ENCODE data around the gene TRABD2A.
A peak's percentile ranks its signal among the peaks of the same experiment; 100 is the strongest.
"Not testable (repeated sequence)": the region's sequence is repeated elsewhere in the genome, so short reads cannot be mapped to it uniquely, and the experiment has no call there.

Gene TRABD2A, protein sequence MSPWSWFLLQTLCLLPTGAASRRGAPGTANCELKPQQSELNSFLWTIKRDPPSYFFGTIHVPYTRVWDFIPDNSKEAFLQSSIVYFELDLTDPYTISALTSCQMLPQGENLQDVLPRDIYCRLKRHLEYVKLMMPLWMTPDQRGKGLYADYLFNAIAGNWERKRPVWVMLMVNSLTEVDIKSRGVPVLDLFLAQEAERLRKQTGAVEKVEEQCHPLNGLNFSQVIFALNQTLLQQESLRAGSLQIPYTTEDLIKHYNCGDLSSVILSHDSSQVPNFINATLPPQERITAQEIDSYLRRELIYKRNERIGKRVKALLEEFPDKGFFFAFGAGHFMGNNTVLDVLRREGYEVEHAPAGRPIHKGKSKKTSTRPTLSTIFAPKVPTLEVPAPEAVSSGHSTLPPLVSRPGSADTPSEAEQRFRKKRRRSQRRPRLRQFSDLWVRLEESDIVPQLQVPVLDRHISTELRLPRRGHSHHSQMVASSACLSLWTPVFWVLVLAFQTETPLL

DNA sequence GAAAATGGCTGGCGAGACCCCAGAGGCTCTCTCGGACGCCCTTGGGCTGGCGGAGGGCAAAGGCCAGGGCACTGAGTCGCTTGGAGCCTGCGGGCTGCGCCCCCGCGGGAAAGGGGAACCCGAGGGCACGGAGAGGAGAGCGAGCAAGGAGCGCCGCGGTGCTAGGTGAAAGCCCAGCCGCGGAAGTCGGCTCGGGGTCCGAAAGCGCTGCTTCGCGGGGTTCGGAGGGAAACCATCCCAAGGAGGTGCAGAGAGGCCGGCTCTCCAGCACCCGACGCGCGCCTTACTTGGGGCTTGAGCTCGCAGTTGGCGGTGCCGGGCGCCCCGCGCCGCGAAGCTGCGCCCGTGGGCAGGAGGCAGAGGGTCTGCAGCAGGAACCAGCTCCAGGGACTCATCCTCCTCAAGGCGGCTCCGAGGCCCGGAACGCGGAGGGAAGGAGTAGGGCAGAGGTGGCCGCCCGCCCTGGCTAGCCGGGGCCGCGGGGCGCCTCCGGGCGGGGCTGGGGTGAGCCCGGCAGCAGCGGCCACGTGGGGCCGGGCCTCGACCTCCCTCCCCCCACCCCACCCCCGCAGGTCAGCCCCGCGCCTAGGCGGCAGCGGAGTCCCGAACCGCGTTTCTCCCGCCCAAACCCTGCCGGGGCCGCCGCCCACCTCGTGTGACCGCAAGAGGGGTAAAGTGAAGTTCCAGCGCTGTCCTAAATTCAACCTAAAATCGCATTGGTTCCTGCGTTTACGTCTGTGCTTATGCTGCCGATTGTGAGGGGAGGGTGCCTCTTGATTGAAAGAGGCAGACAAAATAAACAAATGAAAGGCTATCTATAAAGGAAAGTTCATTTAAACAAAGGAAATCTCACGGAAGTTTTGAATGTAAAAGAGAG is at the start of gene TRABD2A:
Gene TRABD2A, minus strand, starts transcription at position 440 of the 877 bp plus-strand sequence. Its CDS starts 45 bp downstream, at position 395.
- peak; percentile 62 for DNase-seq

DNA sequence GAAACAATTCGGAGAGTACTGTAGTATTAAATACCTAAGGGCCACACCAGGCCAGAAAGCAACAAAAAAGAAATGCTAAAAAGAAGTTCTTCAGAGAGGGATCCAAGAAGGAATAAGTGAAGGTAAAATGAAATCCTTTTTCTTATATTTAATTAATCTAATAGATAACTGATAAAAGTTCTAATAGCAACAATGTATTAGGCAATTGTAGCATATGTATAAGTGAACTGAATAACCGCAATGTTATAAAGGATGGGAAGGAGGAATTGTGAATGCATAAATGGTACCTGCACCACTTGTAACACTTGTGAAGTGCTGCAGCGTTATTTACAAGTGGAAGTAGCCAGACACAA is 46.4 kb upstream of the TRABD2A start:
- no peak for DNase-seq

DNA sequence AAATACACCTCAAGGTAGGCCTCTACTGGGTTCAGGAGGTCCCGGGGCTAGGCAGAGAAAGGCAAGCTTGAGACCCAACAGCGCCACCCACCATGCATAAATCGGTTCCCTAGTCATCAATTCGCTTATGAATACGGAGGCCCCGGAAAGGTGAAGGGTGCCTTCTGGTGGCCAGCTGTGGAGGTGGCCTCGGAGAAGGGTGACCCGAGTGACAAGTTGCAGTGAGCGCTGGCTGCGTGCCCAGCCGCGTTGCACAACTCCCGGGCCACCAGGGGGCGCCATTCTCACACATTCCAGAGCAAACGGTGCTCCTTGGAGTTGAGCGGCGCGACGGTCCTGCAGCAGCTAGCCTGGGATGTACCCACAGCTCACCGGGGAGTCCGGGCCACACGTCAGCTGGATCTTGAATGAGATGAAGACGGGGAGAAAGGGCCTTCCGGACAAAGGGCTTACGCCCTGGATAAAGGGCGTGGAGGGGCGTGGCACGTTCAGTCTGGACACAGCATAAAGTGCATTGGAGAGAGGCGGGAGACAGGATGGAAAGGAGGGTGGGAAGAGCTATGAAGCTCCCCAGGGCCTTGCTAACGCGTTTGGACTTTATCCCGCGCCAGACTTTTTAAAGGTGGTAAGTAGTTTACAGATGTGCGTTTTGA is 45.0 kb upstream of the TRABD2A start:
- DNase-seq: peak; percentile 98

DNA sequence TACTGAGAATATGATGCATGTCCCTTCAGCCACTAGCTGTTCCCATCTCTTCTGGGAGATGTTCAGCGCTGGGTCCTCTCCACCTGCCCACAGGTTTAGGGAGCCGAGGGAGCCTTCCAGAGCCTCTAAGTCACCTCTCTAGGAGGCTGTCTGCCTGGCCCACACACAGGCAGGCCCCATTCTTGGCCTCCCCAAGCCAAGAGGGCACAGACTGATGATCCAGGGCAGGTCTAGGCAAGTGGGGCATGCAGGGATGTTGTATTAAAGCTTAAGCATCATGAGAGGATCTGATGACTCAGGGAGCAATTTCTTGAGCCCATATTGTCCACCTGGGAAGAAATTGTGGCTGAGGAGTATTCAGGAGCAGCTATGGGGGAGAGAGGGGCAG is 44.4 kb upstream of the TRABD2A start:
- no peak for DNase-seq

DNA sequence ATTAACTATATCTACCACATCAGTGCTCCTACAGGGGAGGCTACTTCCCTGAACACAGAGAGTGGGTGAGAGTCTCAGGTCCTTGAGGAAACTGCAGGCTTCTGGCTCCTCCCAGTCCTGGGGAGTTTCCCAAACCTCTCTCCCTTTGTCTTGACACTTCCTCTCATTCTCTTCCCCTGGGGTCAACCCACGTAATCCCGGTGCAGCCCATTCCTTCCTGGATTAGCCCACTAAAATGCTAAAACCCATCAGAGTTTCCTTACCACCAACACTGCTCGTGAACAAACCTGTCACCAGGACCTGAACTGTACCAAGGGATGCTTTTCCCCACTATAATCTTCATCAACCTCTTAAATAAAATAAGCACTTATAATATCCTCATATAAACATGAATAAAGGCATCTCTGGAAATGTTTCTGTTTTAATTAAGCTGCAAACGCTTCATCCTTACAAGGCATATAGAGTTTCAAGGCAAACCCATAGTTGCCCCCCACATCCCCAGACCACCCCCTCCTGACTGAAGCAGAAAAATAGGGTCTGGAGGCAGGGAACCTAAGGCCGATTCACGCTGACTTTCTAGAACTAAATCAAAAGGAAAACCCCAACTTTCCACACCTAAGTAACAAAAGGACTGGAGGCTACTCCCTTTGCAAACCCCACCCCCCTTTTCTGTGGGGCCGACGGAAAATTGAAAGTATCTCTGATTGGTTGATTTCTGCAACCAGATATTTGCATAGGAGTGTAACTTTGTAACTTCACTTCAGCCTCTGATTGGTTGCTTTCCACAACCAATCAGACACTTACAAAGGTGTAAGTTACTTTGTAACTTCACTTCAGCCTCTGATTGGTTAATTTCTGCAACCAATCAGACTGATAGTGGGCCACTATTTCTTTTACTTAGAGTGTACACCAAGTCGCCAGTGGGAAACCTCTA is 43.6 kb upstream of the TRABD2A start:
- peak; percentile 80 for DNase-seq

DNA sequence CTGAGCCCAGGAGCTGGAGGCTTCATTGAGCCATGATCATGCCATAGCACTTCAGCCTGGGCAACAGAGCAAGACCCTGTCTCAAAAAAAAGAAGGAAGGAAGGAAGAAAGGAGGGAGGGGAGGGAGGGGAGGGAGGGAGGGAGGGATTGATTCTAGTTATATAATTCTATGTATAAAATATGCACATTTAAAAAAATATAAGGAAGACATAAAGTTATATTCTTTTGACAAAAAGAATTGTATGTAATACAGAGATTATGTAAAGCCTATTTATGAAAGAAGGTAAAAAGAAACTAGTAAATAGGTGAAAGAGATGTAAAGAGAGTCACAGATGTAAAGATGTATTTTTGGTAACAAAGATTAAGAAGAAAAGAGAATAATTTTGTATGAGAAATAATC is 42.1 kb upstream of the TRABD2A start:
- DNase-seq: no peak

DNA sequence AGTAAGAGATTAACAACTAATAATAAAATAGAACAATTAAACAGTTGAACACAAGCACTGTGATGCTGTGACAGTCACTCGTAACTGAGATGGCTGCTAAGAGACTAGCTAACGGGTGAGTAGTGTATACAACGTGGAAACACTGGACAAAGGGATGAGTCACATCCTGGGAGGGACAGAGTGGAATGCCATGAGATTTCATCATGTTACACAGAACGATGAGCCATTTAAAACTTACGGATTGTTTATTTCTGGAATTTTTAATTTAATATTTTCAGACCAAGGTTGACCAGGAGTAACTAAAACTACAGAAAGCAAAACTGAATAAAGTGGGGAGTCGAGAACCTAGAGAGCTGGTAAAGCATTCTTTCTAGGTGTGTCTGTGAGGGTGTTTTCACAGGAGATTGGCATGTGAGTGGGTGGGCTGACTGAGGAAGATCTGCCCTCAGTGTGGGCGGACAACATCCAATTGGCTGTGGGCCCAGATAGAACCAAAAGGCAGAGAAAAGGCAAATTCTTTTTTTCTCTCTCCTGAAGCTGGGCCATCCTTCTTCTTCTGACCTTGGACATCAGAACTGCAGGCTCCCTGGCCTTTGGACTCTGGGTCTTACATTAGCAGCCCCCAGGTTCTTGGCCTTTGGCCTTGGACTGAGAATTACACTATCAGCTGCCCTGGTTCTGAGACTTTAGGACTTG is 39.1 kb upstream of the TRABD2A start:
- DNase-seq: peak; percentile 21

DNA sequence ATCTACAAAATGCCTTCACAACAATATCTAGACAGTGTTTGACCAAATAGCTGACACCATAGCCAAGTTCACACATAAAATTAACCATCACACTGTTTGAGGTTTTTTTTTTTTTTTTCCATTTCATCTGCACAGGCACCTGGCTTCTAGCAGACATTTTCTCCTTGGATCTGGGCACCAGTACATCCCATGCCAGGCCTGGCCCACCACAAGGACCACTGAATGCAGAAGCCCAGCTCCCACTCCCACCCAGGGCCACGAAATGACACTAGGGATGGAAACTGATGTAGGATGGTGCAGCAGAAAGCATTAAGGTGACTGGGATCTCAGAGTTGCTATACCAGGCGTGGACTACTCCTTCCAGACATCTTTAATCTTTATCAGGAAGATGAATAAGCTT is 37.5 kb upstream of the TRABD2A start:
- DNase-seq: no peak

DNA sequence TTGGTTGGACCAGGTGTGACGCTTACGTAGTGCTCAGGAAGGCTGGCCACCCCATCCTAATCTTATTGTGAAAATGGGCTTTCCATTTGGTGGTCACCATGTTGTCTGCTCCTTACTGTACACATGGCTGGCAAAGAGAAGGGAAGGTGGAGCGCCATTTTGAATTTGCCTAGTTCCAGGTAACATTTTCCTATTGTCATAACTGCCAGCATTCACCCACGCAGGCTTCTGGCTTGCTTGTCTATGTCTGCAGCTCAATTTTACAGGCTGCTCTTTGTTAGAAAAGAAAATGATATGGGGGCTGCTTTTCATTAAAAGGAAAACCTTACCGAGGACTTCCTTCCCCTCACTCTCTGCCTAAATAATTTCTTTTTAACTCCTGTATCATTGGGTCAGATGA is 36.9 kb upstream of the TRABD2A start:
- DNase-seq: not testable (repeated sequence)

DNA sequence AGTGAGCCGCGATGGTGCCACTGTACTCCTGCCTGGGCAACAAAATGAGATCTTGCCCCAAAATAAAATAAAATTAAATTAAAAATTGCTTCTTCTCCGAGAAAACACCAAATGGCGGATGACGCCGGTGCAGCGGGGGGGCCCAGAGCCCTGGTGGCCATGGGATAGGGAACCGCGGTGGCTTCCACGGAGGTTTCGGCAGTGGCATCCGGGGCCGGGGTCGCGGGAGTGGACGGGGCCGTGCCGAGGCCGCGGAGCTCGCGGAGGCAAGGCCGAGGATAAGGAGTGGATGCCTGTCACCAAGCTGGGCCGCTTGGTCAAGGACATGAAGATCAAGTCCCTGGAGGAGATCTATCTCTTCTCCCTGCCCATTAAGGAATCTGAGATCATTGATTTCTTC is 34.8 kb upstream of the TRABD2A start:
- DNase-seq: not testable (repeated sequence)

DNA sequence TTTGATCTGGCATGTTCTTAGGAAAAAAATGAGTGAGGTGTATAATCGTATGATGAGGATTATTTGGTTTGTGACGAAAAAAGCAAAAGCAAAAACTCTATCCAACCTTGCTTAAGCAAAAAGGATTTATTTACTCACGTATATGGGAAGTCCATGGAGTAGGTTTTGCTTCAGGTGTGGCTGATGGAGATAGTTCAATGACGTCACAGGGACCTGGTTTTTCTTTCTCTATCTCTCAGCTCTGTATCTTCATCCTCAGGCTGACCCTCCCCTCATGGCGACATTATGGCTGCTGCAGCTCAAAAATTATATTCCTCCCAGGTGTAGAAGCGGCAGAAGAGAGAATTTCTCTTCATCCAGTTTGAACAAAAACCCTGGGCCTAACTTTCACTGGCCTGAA is 33.5 kb upstream of the TRABD2A start:
- no peak for DNase-seq

DNA sequence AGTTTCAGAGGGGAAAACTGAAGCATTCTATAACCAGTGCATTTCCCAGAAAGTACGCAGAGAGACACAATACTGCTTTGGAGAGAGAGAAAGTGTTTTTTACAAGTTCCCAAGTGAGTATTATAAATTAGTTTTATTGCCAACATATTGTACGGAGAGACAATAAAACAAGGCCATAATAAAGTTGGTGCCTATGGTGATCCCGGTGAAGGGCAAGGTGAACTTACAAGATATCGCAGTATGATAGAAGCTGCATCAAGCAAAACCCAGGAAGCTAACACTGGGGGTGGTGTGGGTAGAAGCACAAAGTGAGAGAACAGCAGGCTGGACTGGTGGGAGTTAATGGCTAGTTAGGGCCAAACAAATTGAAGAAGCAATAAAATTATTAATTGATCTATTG is 32.1 kb upstream of the TRABD2A start:
- no peak for DNase-seq

DNA sequence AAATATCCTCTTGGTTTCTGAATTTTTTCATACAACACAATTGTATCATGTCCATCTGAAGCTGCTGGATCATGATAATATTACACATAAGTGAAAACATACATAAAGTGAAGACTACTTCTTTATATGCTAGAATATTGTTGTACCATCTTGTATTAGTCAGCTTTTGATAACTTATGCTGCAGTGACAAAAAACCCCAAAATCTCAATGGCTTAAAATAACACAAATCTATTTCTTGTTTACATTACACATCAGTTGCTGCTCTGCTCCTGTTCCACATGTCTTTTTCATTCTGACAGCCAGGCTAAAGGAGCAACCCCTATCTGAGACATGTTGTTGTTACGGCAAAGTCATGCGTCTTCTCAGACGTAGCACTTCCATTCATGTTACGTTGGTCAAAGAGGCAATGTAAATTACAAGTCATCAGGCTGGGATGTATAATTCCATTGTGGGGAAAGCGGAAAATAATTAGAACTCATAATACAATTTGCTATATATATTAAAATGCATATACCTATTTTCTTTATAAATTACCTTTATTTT is 30.3 kb upstream of the TRABD2A start:
- no peak for DNase-seq

DNA sequence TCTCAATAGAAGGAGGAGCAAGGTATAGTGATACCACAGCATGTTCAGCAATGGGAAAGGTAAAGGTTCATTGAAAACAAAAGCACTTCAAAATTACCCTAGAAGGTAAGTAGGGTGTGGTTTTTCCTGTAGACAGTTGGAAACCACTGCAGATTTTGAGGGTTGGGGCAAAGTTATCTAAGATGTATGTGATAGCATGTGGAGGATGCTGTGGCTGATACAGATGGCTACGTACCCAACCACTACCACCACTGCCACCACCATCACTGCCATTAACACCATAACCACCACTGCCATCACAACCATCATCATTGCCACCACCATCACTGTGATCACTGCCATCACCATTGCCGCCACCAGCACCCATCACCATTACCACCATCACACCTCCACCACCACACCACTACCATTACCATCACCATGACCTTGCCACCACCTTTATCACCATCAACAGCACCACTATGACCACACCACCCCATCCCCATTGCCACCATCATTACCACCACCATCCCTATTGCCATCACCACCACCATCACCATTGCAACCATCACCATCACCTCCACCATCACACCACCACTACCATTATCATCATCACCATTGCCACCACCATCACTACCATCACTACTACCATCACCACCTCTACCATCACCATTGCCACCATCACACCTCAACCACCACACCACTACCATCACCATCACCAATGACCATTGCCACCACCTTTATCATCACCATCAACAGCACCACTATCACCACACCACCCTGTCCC is 28.2 kb upstream of the TRABD2A start:
- peak; percentile 80 for DNase-seq

DNA sequence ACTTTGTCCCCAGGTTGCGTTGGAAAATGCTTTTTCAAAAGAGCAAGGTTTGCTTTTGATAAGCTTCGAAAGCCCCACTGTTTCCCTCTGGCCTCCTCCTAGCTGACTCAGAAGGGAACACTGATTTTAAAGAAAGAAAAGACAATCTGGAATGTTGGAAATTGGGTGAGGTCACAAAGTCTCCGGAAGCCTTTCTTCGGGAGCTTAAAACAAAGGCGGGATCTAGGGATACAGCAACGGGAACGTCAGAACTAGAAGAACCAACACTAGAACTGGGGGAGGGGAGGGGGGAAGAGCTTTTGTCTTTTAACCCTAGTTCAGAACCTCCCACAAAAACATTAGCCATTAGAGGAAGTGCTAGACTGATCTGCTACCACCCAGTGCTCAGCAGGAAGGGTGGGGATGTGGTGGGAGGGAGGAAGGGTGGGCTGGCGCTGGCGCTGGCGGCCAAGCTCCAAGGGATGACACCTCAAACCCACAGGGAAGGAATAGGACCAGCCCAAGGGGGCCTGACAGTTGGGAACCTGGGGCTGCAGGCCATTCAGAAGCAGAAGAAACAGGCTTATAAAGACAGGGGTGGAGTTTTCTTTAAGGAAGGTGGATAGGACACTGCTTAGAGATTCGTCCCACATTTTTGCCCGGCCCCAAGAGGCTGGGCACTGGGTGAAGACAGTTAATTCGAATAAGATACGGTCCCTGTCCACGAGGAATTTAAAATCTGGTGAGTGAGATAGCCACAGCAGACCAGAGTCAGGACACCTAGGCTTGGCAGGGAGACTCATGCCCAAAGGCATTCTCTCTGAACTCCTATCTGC is 26.2 kb upstream of the TRABD2A start:
- DNase-seq: peak; percentile 74

DNA sequence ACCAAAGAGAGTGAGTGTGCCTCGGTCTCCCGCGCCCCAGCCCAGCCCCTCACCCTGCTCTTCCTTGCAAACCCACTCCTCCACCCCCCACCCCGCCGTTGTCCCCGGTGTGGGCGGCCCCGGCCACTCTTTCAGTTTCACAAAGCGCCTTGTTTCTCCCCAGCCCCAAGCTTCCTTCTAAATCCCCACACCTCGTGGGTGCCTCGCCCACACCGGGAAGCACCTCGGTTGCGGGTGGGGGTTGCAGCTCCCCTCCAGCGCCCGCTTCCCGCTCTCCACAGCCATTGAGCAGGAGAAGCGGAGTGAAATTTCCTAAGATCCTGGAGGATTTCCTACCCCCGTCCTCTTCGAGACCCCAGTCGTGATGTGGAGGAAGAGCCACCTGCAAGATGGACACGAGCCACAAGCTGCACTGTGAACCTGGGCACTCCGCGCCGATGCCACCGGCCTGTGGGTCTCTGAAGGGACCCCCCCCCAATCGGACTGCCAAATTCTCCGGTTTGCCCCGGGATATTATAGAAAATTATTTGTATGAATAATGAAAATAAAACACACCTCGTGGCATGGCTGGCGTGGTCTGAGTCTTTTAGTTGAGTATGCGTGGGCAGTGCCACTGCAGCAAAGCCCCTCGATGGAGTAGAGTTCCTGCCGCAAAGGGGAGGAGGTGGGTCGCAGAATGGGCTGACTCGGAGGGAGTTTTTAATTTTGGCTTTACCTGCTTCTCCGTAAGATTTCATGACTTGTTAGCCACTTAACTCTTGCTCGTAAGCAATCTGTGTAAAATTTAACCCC is 25.4 kb upstream of the TRABD2A start:
- peak; percentile 55 for DNase-seq

DNA sequence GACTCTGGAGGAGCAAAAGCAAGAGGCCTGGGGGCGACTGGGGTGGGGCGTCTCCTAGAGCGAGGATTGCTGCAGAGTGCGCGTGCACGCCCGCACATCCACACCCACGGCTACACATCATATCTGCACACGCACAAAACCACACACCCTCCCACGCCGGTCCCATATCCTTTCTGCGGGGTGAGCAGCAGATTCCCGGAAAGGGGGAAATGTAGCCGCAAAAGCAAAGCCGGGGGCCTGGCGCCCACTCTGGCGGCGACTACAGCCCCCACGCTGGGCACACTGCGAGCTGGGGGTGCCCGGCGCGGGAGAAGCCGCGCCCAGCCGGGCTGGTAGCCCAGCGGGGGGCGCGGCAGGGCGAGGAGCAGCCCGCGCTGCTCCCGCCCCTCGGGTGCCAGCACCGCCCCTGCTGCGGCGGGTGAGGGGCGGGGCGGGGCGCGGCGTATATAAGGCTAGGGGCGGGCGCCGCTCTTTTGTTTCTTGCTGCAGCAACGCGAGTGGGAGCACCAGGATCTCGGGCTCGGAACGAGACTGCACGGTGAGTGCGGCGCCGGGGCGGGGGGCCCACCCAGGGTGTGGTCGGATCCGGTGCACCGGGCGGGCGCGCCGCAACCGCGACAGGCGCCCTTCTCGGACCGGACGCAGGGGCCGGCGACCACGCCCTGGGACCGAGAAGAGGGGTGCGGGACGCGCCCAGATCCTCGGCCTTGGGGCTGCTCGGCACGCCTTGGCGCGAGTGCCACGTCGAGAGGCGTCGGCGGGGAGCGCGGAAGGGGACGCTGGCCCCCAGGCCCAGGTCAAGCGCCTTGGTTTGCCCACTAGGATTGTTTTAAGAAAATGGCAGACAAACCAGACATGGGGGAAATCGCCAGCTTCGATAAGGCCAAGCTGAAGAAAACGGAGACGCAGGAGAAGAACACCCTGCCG is 24.6 kb upstream of the TRABD2A start, which contains the start of gene TMSB10:
Gene TMSB10, plus strand, starts transcription at position 476 of the 927 bp plus-strand sequence.
- peak; percentile 93 for DNase-seq

Data from CD4-positive, alpha-beta T cell treated with Interleukin-12 subunit alpha and Interleukin-12 subunit beta, for 1 hour (primary cell).